Esophagus (tissue), 2 donors: ENCODE data around the gene AEN. TPM values are rescaled to one million over a fixed set of nuclear protein-coding genes. Genes with fewer than 3 reads are reported as not detected.

Experiments
- H3K27ac ChIP-seq, 2 donors: one replicate each; pipeline ENCODE4 v1.5.1; 2013; ENCODE audit warnings: low read depth in 2 of 2, mild to moderate bottlenecking in 2 of 2, inconsistent platforms in 1 of 2, low read length in 1 of 2, moderate library complexity in 1 of 2
- H3K27me3 ChIP-seq, 2 donors: one replicate each; pipeline ENCODE4 v1.6.1; 2013; ENCODE audit warnings: low read length in 2 of 2, control low read depth in 1 of 2, mild to moderate bottlenecking in 1 of 2; ENCODE audit not compliant: insufficient read depth in 2 of 2, control insufficient read depth in 1 of 2
- H3K36me3 ChIP-seq, 2 donors: one replicate each; pipeline ENCODE4 v1.6.1; 2013; ENCODE audit warnings: low read length in 1 of 2; ENCODE audit not compliant: control insufficient read depth in 2 of 2, insufficient read depth in 2 of 2
- H3K4me1 ChIP-seq, 2 donors: one replicate each; pipeline ENCODE4 v1.6.1; 2013; ENCODE audit warnings: low read length in 1 of 2; ENCODE audit not compliant: control insufficient read depth in 2 of 2, insufficient read depth in 2 of 2
- H3K4me3 ChIP-seq, 2 donors: one replicate each; pipeline ENCODE4 v1.5.1; 2013; ENCODE audit warnings: low read length in 2 of 2, mild to moderate bottlenecking in 2 of 2, low read depth in 1 of 2, moderate library complexity in 1 of 2
- H3K9me3 ChIP-seq, 2 donors: one replicate each; pipeline ENCODE4 v1.6.1; 2013; ENCODE audit warnings: mild to moderate bottlenecking in 2 of 2, low read depth in 1 of 2, low read length in 1 of 2, moderate library complexity in 1 of 2; ENCODE audit not compliant: control insufficient read depth in 2 of 2, insufficient read depth in 1 of 2
- WGBS, 2 donors: extraction: QIAGEN DNeasy Blood & Tissue Kit; methylation state at CpG; one replicate each; pipeline ENCODE4 v1.1.7; 2013; 5-methylcytosine and 5-hydroxymethylcytosine counted together
- polyA plus RNA-seq, 2 donors: library from polyadenylated mRNA; stranded (reverse); fragments of 200-250 nt; gene quantifications; one replicate each; pipeline ENCODE4 v1.2.3, GENCODE V29; 2013
- donor health status: healthy with polysubstance abuse.
- donor health status: Bipolar disorder and iron deficiency.

Gene AEN
- polyA plus RNA-seq, 2 donors: 5.5 to 10.1 TPM

- Histone ChIP-seq H3K36me3 (peaks cover 0 to 5% of the 10 kb centered on the region in 2 donors), H3K9me3 (no peaks in the 10 kb centered on the region), H3K4me1 (peaks cover 6 to 10% of the 10 kb centered on the region in 2 donors), H3K27me3 (no peaks in the 10 kb centered on the region), H3K4me3 (no peak overlapping the region), H3K27ac (no peak overlapping the region)
- WGBS, 2 donors: 87% methylated on average over 5 of the region's 5 CpGs
Measured at GRCh38 chr15:88646951-88647350, 25.8 kb downstream of the AEN start.

GRCh38 chr15:88647351-88648105 is 26.4 kb downstream of the AEN start:
- H3K27me3 ChIP-seq: no peaks in the 10 kb centered on the region
- no peak overlapping the region for H3K4me3 ChIP-seq
- H3K27ac ChIP-seq: no peak overlapping the region
- H3K4me1 ChIP-seq: peaks cover 6 to 10% of the 10 kb centered on the region in 2 donors
- no peaks in the 10 kb centered on the region for H3K9me3 ChIP-seq
- 64 to 70% methylated on average over 11 of the region's 11 CpGs for WGBS, 2 donors
- H3K36me3 ChIP-seq: peaks cover 0 to 6% of the 10 kb centered on the region in 2 donors

- WGBS, 2 donors: 68 to 72% methylated on average over 12 of the region's 12 CpGs
- Histone ChIP-seq H3K36me3 (peaks cover 0 to 8% of the 10 kb centered on the region in 2 donors), H3K27me3 (no peaks in the 10 kb centered on the region), H3K27ac (peak overlapping the region; percentile 44 to 64), H3K9me3 (no peaks in the 10 kb centered on the region), H3K4me1 (peaks cover 9 to 13% of the 10 kb centered on the region in 2 donors), H3K4me3 (no peak overlapping the region)
Measured at GRCh38 chr15:88648357-88649214, 27.4 kb downstream of the AEN start.

GRCh38 chr15:88649286-88649733 is 28.2 kb downstream of the AEN start:
- peaks cover 0 to 8% of the 10 kb centered on the region in 2 donors for H3K36me3 ChIP-seq
- peaks cover 10 to 13% of the 10 kb centered on the region in 2 donors for H3K4me1 ChIP-seq
- H3K4me3 ChIP-seq: no peak overlapping the region
- peak overlapping the region in 1 of 2 donors; percentile 40 for H3K27ac ChIP-seq
- H3K27me3 ChIP-seq: no peaks in the 10 kb centered on the region
- WGBS, 2 donors: 30 to 35% methylated on average over 12 of the region's 12 CpGs
- H3K9me3 ChIP-seq: no peaks in the 10 kb centered on the region

GRCh38 chr15:88649753-88650551 is 28.8 kb downstream of the AEN start:
- Histone ChIP-seq H3K9me3 (no peaks in the 10 kb centered on the region), H3K36me3 (peaks cover 0 to 8% of the 10 kb centered on the region in 2 donors), H3K27me3 (no peaks in the 10 kb centered on the region), H3K4me3 (no peak overlapping the region), H3K27ac (peak overlapping the region in 1 of 2 donors; percentile 40), H3K4me1 (peaks cover 10 to 13% of the 10 kb centered on the region in 2 donors)
- WGBS, 2 donors: 86 to 87% methylated on average over 23 of the region's 23 CpGs

- H3K4me1 ChIP-seq: peaks cover 10 to 13% of the 10 kb centered on the region in 2 donors
- 93 to 97% methylated on average over 12 of the region's 12 CpGs for WGBS, 2 donors
- H3K27me3 ChIP-seq: no peaks in the 10 kb centered on the region
- no peak overlapping the region for H3K4me3 ChIP-seq
- no peak overlapping the region for H3K27ac ChIP-seq
- H3K9me3 ChIP-seq: no peaks in the 10 kb centered on the region
- peaks cover 0 to 5% of the 10 kb centered on the region in 2 donors for H3K36me3 ChIP-seq
Measured at GRCh38 chr15:88650556-88650955, 29.4 kb downstream of the AEN start.

GRCh38 chr15:88651136-88651732 is 30.1 kb downstream of the AEN start:
- H3K36me3 ChIP-seq: peaks cover 0 to 4% of the 10 kb centered on the region in 2 donors
- 72 to 79% methylated on average over 7 of the region's 7 CpGs for WGBS, 2 donors
- no peak overlapping the region for H3K27ac ChIP-seq
- H3K9me3 ChIP-seq: no peaks in the 10 kb centered on the region
- no peaks in the 10 kb centered on the region for H3K27me3 ChIP-seq
- H3K4me1 ChIP-seq: peaks cover 10 to 13% of the 10 kb centered on the region in 2 donors
- no peak overlapping the region for H3K4me3 ChIP-seq

GRCh38 chr15:88651971-88652370 is 30.8 kb downstream of the AEN start:
- Histone ChIP-seq H3K4me1 (peaks cover 10 to 13% of the 10 kb centered on the region in 2 donors), H3K4me3 (no peak overlapping the region), H3K36me3 (peaks cover 0 to 4% of the 10 kb centered on the region in 2 donors), H3K27me3 (no peaks in the 10 kb centered on the region), H3K27ac (no peak overlapping the region), H3K9me3 (no peaks in the 10 kb centered on the region)
- WGBS, 2 donors: 85 to 89% methylated on average over 7 to 9 of the region's 9 CpGs
